Measurements from ENCODE around the gene CCDC57. TPM values are rescaled to one million over a fixed set of nuclear protein-coding genes. Genes with fewer than 3 reads are reported as not detected.

CCDC57 gene
- total and polyA plus RNA-seq, 2 of the 4 experiments (the other 2 are of a cell fraction) = 7.3 to 31.3 TPM

- in situ Hi-C loops (cut with MboI; ENCODE audit: low sequenced_read_pairs) = no loop called here
- Histone ChIP-seq H3K23ac (ENCODE audit: low read depth, low read length) (no peak overlapping the region), H3K9me1 (ENCODE audit: insufficient read depth, low read length) (no peaks in the 10 kb centered on the region), H4K20me1 (ENCODE audit: insufficient read depth, low read length) (no peaks in the 10 kb centered on the region), H2AFZ (replicated peaks; ENCODE audit: low read length, poor library complexity) (no peak overlapping the region), H3K9ac (ENCODE audit: low read depth, low read length) (no peak overlapping the region), H4K8ac (ENCODE audit: low read depth in 2 of 2, low read length in 2 of 2) (no peak overlapping the region), H3K4ac (ENCODE audit: low read depth, low read length) (no peak overlapping the region), H2AK9ac (replicated peaks; ENCODE audit: low read depth, low read length, poor library complexity) (no peak overlapping the region), H2BK5ac (ENCODE audit: low read depth, low read length, poor library complexity, severe bottlenecking) (no peak overlapping the region), H3K79me1 (ENCODE audit: low read depth in 1 of 2, low read length in 2 of 2) (no peaks in the 10 kb centered on the region), H4K5ac (ENCODE audit: low read depth, low read length) (no peak overlapping the region), H3K14ac (replicated peaks; ENCODE audit: low read depth, low read length) (no peak overlapping the region), H2BK15ac (ENCODE audit: low read depth, low read length) (no peak overlapping the region), H4K91ac (ENCODE audit: insufficient read depth, low read depth, low read length) (no peak overlapping the region), H3K27me3 (ENCODE audit: control insufficient read depth, insufficient read depth, low read length) (no peaks in the 10 kb centered on the region), H3K36me3 (ENCODE audit: control insufficient read depth, insufficient read depth, low read length) (peaks cover 29% of the 10 kb centered on the region), H3K56ac (ENCODE audit: extremely low read depth, insufficient read depth, low read length) (no peak overlapping the region), H3K18ac (ENCODE audit: low read depth, low read length) (no peak overlapping the region), H2BK20ac (ENCODE audit: low read depth, low read length) (no peak overlapping the region), H3K4me1 (ENCODE audit: control insufficient read depth, insufficient read depth, low read length) (no peaks in the 10 kb centered on the region), H3K4me3 (ENCODE audit: insufficient read depth, low read depth, low read length) (no peak overlapping the region), H3K4me2 (ENCODE audit: low read depth, low read length) (no peak overlapping the region), H2AK5ac (ENCODE audit: low read depth, low read length) (no peak overlapping the region), H2BK120ac (ENCODE audit: low read depth, low read length) (no peak overlapping the region), H3K27ac (ENCODE audit: insufficient read depth, low read length) (no peak overlapping the region), H3K9me3 (ENCODE audit: control insufficient read depth, insufficient read depth, low read length) (no peaks in the 10 kb centered on the region)
- intact Hi-C loops (cut with micrococcal nuclease) = no loop called here
- TF ChIP-seq USF2 (IDR thresholded peaks at IDR 0.05; ENCODE audit: low read depth, low read length) (no peak), RFX5 (IDR thresholded peaks at IDR 0.05; ENCODE audit: low read depth, low read length) (no peak)
- DNase-seq (no peak), ATAC-seq (ENCODE audit: low read depth) (no peak)
- WGBS, 2 experiments (ENCODE audit: extremely low coverage in 2 of 2, insufficient read length in 1 of 2) = 86% methylated on average over 1 of the region's 13 CpGs; no CpG with 5 or more reads in 1 of the 2 experiments
- POLR2A ChIA-PET (ENCODE audit: unreplicated experiment) = interaction anchor here (0.5 kb wide), 1 partner anchor 579 kb away, joined by 3 read pairs; no protein-coding TSS in a partner anchor
- CTCF ChIA-PET = no interaction called here
- dilution Hi-C loops (cut with HindIII; ENCODE audit: low sequenced_read_pairs, unreplicated experiment) = no loop called here
- BruUV-seq (replicated peaks) = no TSS peak
These were observed 34.7 kb downstream of the CCDC57 start for GRCh38 chr17:82177761-82178498.

Measured in IMR-90 (cell line).